Stimulated activated naive CD8-positive, alpha-beta T cell treated with anti-CD3 and anti-CD28 coated beads, Interleukin-15, amount 100 ng/mL, for 72 hours (primary cell): ENCODE data around the gene PLPPR3.

Experiments
- ATAC-seq: fragments of 150-1000 bp; cut with Tn5 transposase; 2 replicates; pipeline ENCODE4 v1.10.0; 2021; ENCODE audit warnings: mild to moderate bottlenecking, moderate library complexity
- DNase-seq, 2 donors: peaks; one replicate each; pipeline ENCODE4 v3.0.0; 2021 to 2022
- H3K27ac Mint-ChIP-seq, 2 donors: one replicate each; pipeline ENCODE4 v1.8.0; 2022; ENCODE audit warnings: mild to moderate bottlenecking in 2 of 2, mixed read lengths in 2 of 2, moderate library complexity in 2 of 2
- H3K27me3 Mint-ChIP-seq: one replicate; pipeline ENCODE4 v1.8.0; 2022; ENCODE audit warnings: mixed read lengths
- H3K4me1 Mint-ChIP-seq: one replicate; pipeline ENCODE4 v1.8.0; 2022; ENCODE audit warnings: mild to moderate bottlenecking, mixed read lengths
- H3K4me3 Mint-ChIP-seq, 2 donors: one replicate each; pipeline ENCODE4 v1.8.0; 2022; ENCODE audit warnings: mild to moderate bottlenecking in 2 of 2, mixed read lengths in 2 of 2, moderate library complexity in 1 of 2
- H3K9me3 Mint-ChIP-seq, 2 donors: one replicate each; pipeline ENCODE4 v1.8.0; 2022; ENCODE audit warnings: mixed read lengths in 2 of 2

The PLPPR3 gene

GRCh38 chr19:810077-810855 lies 11.5 kb downstream of the PLPPR3 start:
- no peak overlapping the region for H3K27ac Mint-ChIP-seq

GRCh38 chr19:808423-808775 lies 13.4 kb downstream of the PLPPR3 start:
- Mint-ChIP-seq H3K4me1 (peaks cover 26% of the 10 kb centered on the region), H3K27ac (no peak overlapping the region), H3K27me3 (no peaks in the 10 kb centered on the region), H3K4me3 (no peak overlapping the region), H3K9me3 (no peaks in the 10 kb centered on the region)
- no peak for ATAC-seq
- DNase-seq, result no peak

More at GRCh38 chr19:810077-810855, 11.5 kb downstream of the PLPPR3 start:
- Mint-ChIP-seq H3K9me3 (peaks cover 0 to 6% of the 10 kb centered on the region in 2 donors), H3K27me3 (no peaks in the 10 kb centered on the region), H3K4me3 (no peak overlapping the region), H3K4me1 (peaks cover 20% of the 10 kb centered on the region)
- ATAC-seq (no peak), DNase-seq (no peak)

- Mint-ChIP-seq H3K4me1 (peaks cover 32% of the 10 kb centered on the region), H3K4me3 (no peak overlapping the region), H3K27ac (peak overlapping the region in 1 of 2 donors; percentile 77), H3K27me3 (no peaks in the 10 kb centered on the region), H3K9me3 (no peaks in the 10 kb centered on the region)
- DNase-seq (no peak), ATAC-seq (no peak)
Observed at GRCh38 chr19:807627-808422, 13.9 kb downstream of the PLPPR3 start.

- H3K27ac Mint-ChIP-seq, result peak overlapping the region in 1 of 2 donors; percentile 97
- DNase-seq, result no peak
- H3K27me3 Mint-ChIP-seq, result no peaks in the 10 kb centered on the region
- H3K9me3 Mint-ChIP-seq, result no peaks in the 10 kb centered on the region
- H3K4me1 Mint-ChIP-seq, result peaks cover 41% of the 10 kb centered on the region
- H3K4me3 Mint-ChIP-seq, result no peak overlapping the region
- no peak for ATAC-seq
Observed at GRCh38 chr19:806815-807421, 14.8 kb downstream of the PLPPR3 start.

- Mint-ChIP-seq H3K4me3 (peak overlapping the region in 1 of 2 donors; percentile 29), H3K27me3 (no peaks in the 10 kb centered on the region), H3K9me3 (no peaks in the 10 kb centered on the region), H3K4me1 (peaks cover 51% of the 10 kb centered on the region), H3K27ac (peak overlapping the region in 1 of 2 donors; percentile 88)
- no peak for DNase-seq
- ATAC-seq, result peak; percentile 49
Observed at GRCh38 chr19:805600-806550, 15.9 kb downstream of the PLPPR3 start.

GRCh38 chr19:805166-805551 lies 16.6 kb downstream of the PLPPR3 start:
- Mint-ChIP-seq H3K4me1 (peaks cover 58% of the 10 kb centered on the region), H3K27me3 (no peaks in the 10 kb centered on the region), H3K4me3 (peak overlapping the region in 1 of 2 donors; percentile 44), H3K9me3 (no peaks in the 10 kb centered on the region), H3K27ac (peak overlapping the region in 1 of 2 donors; percentile 99)
- ATAC-seq, result no peak
- no peak for DNase-seq

- Mint-ChIP-seq H3K27ac (peak overlapping the region in 1 of 2 donors; percentile 99), H3K9me3 (no peaks in the 10 kb centered on the region), H3K4me1 (peaks cover 64% of the 10 kb centered on the region), H3K27me3 (no peaks in the 10 kb centered on the region), H3K4me3 (peak overlapping the region in 1 of 2 donors; percentile 44)
- DNase-seq (no peak), ATAC-seq (no peak)
Observed at GRCh38 chr19:804419-805165, 17.2 kb downstream of the PLPPR3 start.

- DNase-seq (no peak), ATAC-seq (no peak)
- Mint-ChIP-seq H3K27me3 (no peaks in the 10 kb centered on the region), H3K9me3 (no peaks in the 10 kb centered on the region), H3K4me1 (peaks cover 71% of the 10 kb centered on the region), H3K27ac (peak overlapping the region in 1 of 2 donors; percentile 99), H3K4me3 (peak overlapping the region in 1 of 2 donors; percentile 84)
Observed at GRCh38 chr19:803686-804418, 17.9 kb downstream of the PLPPR3 start.

- H3K27me3 Mint-ChIP-seq, result no peaks in the 10 kb centered on the region
- H3K4me3 Mint-ChIP-seq, result peak overlapping the region in 1 of 2 donors; percentile 84
- no peak for ATAC-seq
- H3K4me1 Mint-ChIP-seq, result peaks cover 73% of the 10 kb centered on the region
- no peak for DNase-seq
- peak overlapping the region in 1 of 2 donors; percentile 99 for H3K27ac Mint-ChIP-seq
- H3K9me3 Mint-ChIP-seq, result no peaks in the 10 kb centered on the region
Observed at GRCh38 chr19:803099-803561, 18.6 kb downstream of the PLPPR3 start.

GRCh38 chr19:802498-803098 lies 19.2 kb downstream of the PLPPR3 start:
- H3K4me1 Mint-ChIP-seq, result peaks cover 69% of the 10 kb centered on the region

GRCh38 chr19:801861-802497 lies 19.8 kb downstream of the PLPPR3 start:
- peaks cover 63% of the 10 kb centered on the region for H3K4me1 Mint-ChIP-seq
- no peaks in the 10 kb centered on the region for H3K27me3 Mint-ChIP-seq
- no peak for ATAC-seq
- H3K27ac Mint-ChIP-seq, result peak overlapping the region; percentile 46 to 99
- no peaks in the 10 kb centered on the region for H3K9me3 Mint-ChIP-seq
- H3K4me3 Mint-ChIP-seq, result peak overlapping the region; percentile 84 to 91
- no peak for DNase-seq

More at GRCh38 chr19:802498-803098, 19.2 kb downstream of the PLPPR3 start:
- DNase-seq (no peak), ATAC-seq (no peak)
- H3K4me3 Mint-ChIP-seq, result peak overlapping the region; percentile 13 to 84
- peak overlapping the region in 1 of 2 donors; percentile 99 for H3K27ac Mint-ChIP-seq
- H3K9me3 Mint-ChIP-seq, result no peaks in the 10 kb centered on the region
- no peaks in the 10 kb centered on the region for H3K27me3 Mint-ChIP-seq

- peaks cover 63% of the 10 kb centered on the region for H3K4me1 Mint-ChIP-seq
- H3K9me3 Mint-ChIP-seq, result no peaks in the 10 kb centered on the region
- DNase-seq (peak in 1 of 2 donors; percentile 42), ATAC-seq (no peak)
- H3K27ac Mint-ChIP-seq, result peak overlapping the region; percentile 46 to 99
- no peaks in the 10 kb centered on the region for H3K27me3 Mint-ChIP-seq
- H3K4me3 Mint-ChIP-seq, result peak overlapping the region; percentile 84 to 91
Observed at GRCh38 chr19:801030-801860, 20.5 kb downstream of the PLPPR3 start.
